ENCODE measurements around the gene RIPK3. TPM values are rescaled to one million over a fixed set of nuclear protein-coding genes. Genes with fewer than 3 reads are reported as not detected.

RIPK3 gene
- total and polyA plus RNA-seq, 2 of the 8 experiments (the other 6 are each of a cell fraction or from before 2014, with no cell fraction given): 0.24 to 0.39 TPM

DNA sequence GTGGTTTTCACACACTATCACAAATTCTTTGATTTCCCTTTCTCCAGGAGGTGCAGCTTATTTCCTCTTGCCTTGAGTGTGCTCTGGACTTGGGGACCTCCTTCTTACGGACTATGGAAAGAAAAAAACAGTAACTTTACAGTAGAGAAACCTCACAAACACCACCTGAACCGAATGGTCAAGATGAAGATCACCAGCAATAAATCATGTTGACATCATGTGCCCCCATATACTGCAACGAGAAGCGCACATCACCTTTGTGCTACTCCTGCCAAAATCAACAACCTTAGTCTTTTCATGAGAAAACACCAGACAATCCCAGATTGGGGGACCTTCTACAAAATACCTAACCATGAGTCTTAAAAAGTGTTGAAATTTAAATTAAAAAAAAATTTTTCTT, 45.7 kb upstream of the RIPK3 start (continued):
- TF ChIP-seq SRF (IDR thresholded peaks at IDR 0.05; ENCODE audit: low read depth, low read length) (no peak), RFX5 (IDR thresholded peaks at IDR 0.05; ENCODE audit: borderline replicate concordance, low read depth, low read length) (no peak)
